ENCODE results near the gene SOD1. TPM values are rescaled to one million over a fixed set of nuclear protein-coding genes. Genes with fewer than 3 reads are reported as not detected.

SOD1 gene
- total and polyA plus RNA-seq, 7 experiments from 2014 or later: 110 to 777 (median 192) TPM

- no peaks in the 10 kb centered on the region for H3K9me3 Mint-ChIP-seq
- Histone ChIP-seq H3K27ac (ENCODE audit: low read depth, low read length) (no peak overlapping the region), H3K9me3 (ENCODE audit: control insufficient read depth in 2 of 3, low read length in 3 of 3) (no peaks in the 10 kb centered on the region), H3K36me3 (ENCODE audit: control insufficient read depth in 2 of 3, insufficient read depth in 3 of 3, low read length in 3 of 3) (peaks cover 8 to 62% (median 21%) of the 10 kb centered on the region in 3 experiments), H3K27me3 (ENCODE audit: control insufficient read depth in 2 of 2, insufficient read depth in 2 of 2, low read length in 2 of 2) (no peaks in the 10 kb centered on the region), H3K4me1 (ENCODE audit: control insufficient read depth in 2 of 2, insufficient read depth in 2 of 2, low read length in 2 of 2) (peaks cover 11 to 31% of the 10 kb centered on the region in 2 donors), H3K4me3 (ENCODE audit: low read length) (no peak overlapping the region)
- H3K4me1 Mint-ChIP-seq: peaks cover 37 to 69% (median 57%) of the 10 kb centered on the region in 7 donors
- peak overlapping the region in 2 of 10 donors; percentile 17 to 32 for H3K4me3 Mint-ChIP-seq
- H3K36me3 Mint-ChIP-seq: peaks cover 11 to 57% (median 24%) of the 10 kb centered on the region in 5 donors
- no peak for ATAC-seq
- intact Hi-C loops (cut with micrococcal nuclease): no loop called here
- H3K27me3 Mint-ChIP-seq: no peaks in the 10 kb centered on the region
- ChIA-PET CTCF (no interaction called here), POLR2A (no interaction called here)
- H3K27ac Mint-ChIP-seq: peak overlapping the region in 8 of 9 donors; percentile 6 to 79 (median 74)
- DNase-seq: no peak
Observed at GRCh38 chr21:31667132-31667531, 7.6 kb downstream of the SOD1 start.

GRCh38 chr21:31667639-31668038, 8.1 kb downstream of the SOD1 start:
- Histone ChIP-seq H3K4me3 (ENCODE audit: low read length) (no peak overlapping the region), H3K27ac (ENCODE audit: low read depth, low read length) (no peak overlapping the region), H3K27me3 (ENCODE audit: control insufficient read depth in 2 of 2, insufficient read depth in 2 of 2, low read length in 2 of 2) (no peaks in the 10 kb centered on the region), H3K36me3 (ENCODE audit: control insufficient read depth in 2 of 3, insufficient read depth in 3 of 3, low read length in 3 of 3) (peaks cover 8 to 61% (median 21%) of the 10 kb centered on the region in 3 experiments), H3K4me1 (ENCODE audit: control insufficient read depth in 2 of 2, insufficient read depth in 2 of 2, low read length in 2 of 2) (peaks cover 7 to 26% of the 10 kb centered on the region in 2 donors), H3K9me3 (ENCODE audit: control insufficient read depth in 2 of 3, low read length in 3 of 3) (no peaks in the 10 kb centered on the region)
- Mint-ChIP-seq H3K4me3 (no peak overlapping the region), H3K36me3 (peaks cover 11 to 55% (median 25%) of the 10 kb centered on the region in 5 donors), H3K27me3 (no peaks in the 10 kb centered on the region), H3K9me3 (no peaks in the 10 kb centered on the region), H3K27ac (peak overlapping the region in 5 of 9 donors; percentile 8 to 79 (median 43)), H3K4me1 (peaks cover 33 to 64% (median 52%) of the 10 kb centered on the region in 7 donors)
- no peak for ATAC-seq
- POLR2A ChIA-PET: no interaction called here
- intact Hi-C loops (cut with micrococcal nuclease): loop anchor here in 1 of 2 donors (1.0 kb wide), 1 partner anchor 7 kb away; no protein-coding TSS in a partner anchor
- DNase-seq: no peak
- CTCF ChIA-PET: no interaction called here

GRCh38 chr21:31668651-31669491, 9.4 kb downstream of the SOD1 start:
- intact Hi-C loops (cut with micrococcal nuclease): loop anchor here (1.0 kb wide), 2 partner anchors 9 to 10 kb away; partner anchors contain the start of gene SOD1 (in 1 of the 2)
- ATAC-seq: no peak
- H3K4me1 Mint-ChIP-seq: peaks cover 28 to 52% (median 45%) of the 10 kb centered on the region in 7 donors
- no peak overlapping the region for H3K4me3 Mint-ChIP-seq
- ChIA-PET CTCF (interaction anchor here (0.5 kb wide), 1 partner anchor 16 kb away, joined by 3 read pairs; no protein-coding TSS in a partner anchor), POLR2A (interaction anchor here (1.1 kb wide), 2 partner anchors 8 to 9 kb away, joined by 3 read pairs; no protein-coding TSS in a partner anchor)
- Histone ChIP-seq H3K9me3 (ENCODE audit: control insufficient read depth in 2 of 3, low read length in 3 of 3) (no peaks in the 10 kb centered on the region), H3K36me3 (ENCODE audit: control insufficient read depth in 2 of 3, insufficient read depth in 3 of 3, low read length in 3 of 3) (peaks cover 8 to 61% (median 21%) of the 10 kb centered on the region in 3 experiments), H3K27ac (ENCODE audit: low read depth, low read length) (no peak overlapping the region), H3K4me3 (ENCODE audit: low read length) (no peak overlapping the region), H3K27me3 (ENCODE audit: control insufficient read depth in 2 of 2, insufficient read depth in 2 of 2, low read length in 2 of 2) (no peaks in the 10 kb centered on the region), H3K4me1 (ENCODE audit: control insufficient read depth in 2 of 2, insufficient read depth in 2 of 2, low read length in 2 of 2) (peaks cover 7 to 18% of the 10 kb centered on the region in 2 donors)
- H3K9me3 Mint-ChIP-seq: no peaks in the 10 kb centered on the region
- no peak for DNase-seq
- no peaks in the 10 kb centered on the region for H3K27me3 Mint-ChIP-seq
- H3K27ac Mint-ChIP-seq: peak overlapping the region in 7 of 9 donors; percentile 9 to 77 (median 43)
- peaks cover 11 to 53% (median 27%) of the 10 kb centered on the region in 5 donors for H3K36me3 Mint-ChIP-seq

- Mint-ChIP-seq H3K27ac (peak overlapping the region in 4 of 9 donors; percentile 7 to 18 (median 12)), H3K9me3 (no peaks in the 10 kb centered on the region), H3K27me3 (no peaks in the 10 kb centered on the region), H3K36me3 (peaks cover 11 to 48% (median 21%) of the 10 kb centered on the region in 5 donors), H3K4me1 (peaks cover 19 to 40% (median 33%) of the 10 kb centered on the region in 7 donors), H3K4me3 (no peak overlapping the region)
- DNase-seq (no peak), ATAC-seq (no peak)
- Histone ChIP-seq H3K27ac (ENCODE audit: low read depth, low read length) (no peak overlapping the region), H3K4me3 (ENCODE audit: low read length) (no peak overlapping the region), H3K36me3 (ENCODE audit: control insufficient read depth in 2 of 3, insufficient read depth in 3 of 3, low read length in 3 of 3) (peaks cover 8 to 61% (median 21%) of the 10 kb centered on the region in 3 experiments), H3K9me3 (ENCODE audit: control insufficient read depth in 2 of 3, low read length in 3 of 3) (no peaks in the 10 kb centered on the region), H3K27me3 (ENCODE audit: control insufficient read depth in 2 of 2, insufficient read depth in 2 of 2, low read length in 2 of 2) (no peaks in the 10 kb centered on the region), H3K4me1 (ENCODE audit: control insufficient read depth in 2 of 2, insufficient read depth in 2 of 2, low read length in 2 of 2) (peaks cover 4 to 10% of the 10 kb centered on the region in 2 donors)
- intact Hi-C loops (cut with micrococcal nuclease): no loop called here
- CTCF ChIA-PET: no interaction called here
- POLR2A ChIA-PET: interaction anchor here (1.0 to 1.4 kb wide), 3 partner anchors 8 to 15 kb away, joined by 3 to 6 read pairs (median 4); no protein-coding TSS in a partner anchor
Observed at GRCh38 chr21:31670070-31670469, 10.6 kb downstream of the SOD1 start.

GRCh38 chr21:31671146-31671716, 11.7 kb downstream of the SOD1 start:
- POLR2A ChIA-PET: interaction anchor here (0.6 to 1.4 kb wide), 2 partner anchors 16 to 457 kb away, joined by 4 to 6 read pairs; no protein-coding TSS in a partner anchor
- DNase-seq: no peak
- Histone ChIP-seq H3K4me1 (ENCODE audit: control insufficient read depth in 2 of 2, insufficient read depth in 2 of 2, low read length in 2 of 2) (peaks cover 0 to 7% of the 10 kb centered on the region in 2 donors), H3K9me3 (ENCODE audit: control insufficient read depth in 2 of 3, low read length in 3 of 3) (no peaks in the 10 kb centered on the region), H3K4me3 (ENCODE audit: low read length) (no peak overlapping the region), H3K36me3 (ENCODE audit: control insufficient read depth in 2 of 3, insufficient read depth in 3 of 3, low read length in 3 of 3) (peaks cover 8 to 51% (median 21%) of the 10 kb centered on the region in 3 experiments), H3K27ac (ENCODE audit: low read depth, low read length) (no peak overlapping the region), H3K27me3 (ENCODE audit: control insufficient read depth in 2 of 2, insufficient read depth in 2 of 2, low read length in 2 of 2) (no peaks in the 10 kb centered on the region)
- CTCF ChIA-PET: no interaction called here
- no peak for ATAC-seq
- Mint-ChIP-seq H3K4me3 (no peak overlapping the region), H3K9me3 (no peaks in the 10 kb centered on the region), H3K4me1 (peaks cover 12 to 28% (median 23%) of the 10 kb centered on the region in 7 donors), H3K27ac (peak overlapping the region in 6 of 9 donors; percentile 23 to 81 (median 52)), H3K27me3 (no peaks in the 10 kb centered on the region), H3K36me3 (peaks cover 11 to 43% (median 17%) of the 10 kb centered on the region in 5 donors)
- intact Hi-C loops (cut with micrococcal nuclease): no loop called here

- Histone ChIP-seq H3K27me3 (ENCODE audit: control insufficient read depth in 2 of 2, insufficient read depth in 2 of 2, low read length in 2 of 2) (no peaks in the 10 kb centered on the region), H3K36me3 (ENCODE audit: control insufficient read depth in 2 of 3, insufficient read depth in 3 of 3, low read length in 3 of 3) (peaks cover 7 to 44% (median 21%) of the 10 kb centered on the region in 3 experiments), H3K4me3 (ENCODE audit: low read length) (no peak overlapping the region), H3K27ac (ENCODE audit: low read depth, low read length) (no peak overlapping the region), H3K4me1 (ENCODE audit: control insufficient read depth in 2 of 2, insufficient read depth in 2 of 2, low read length in 2 of 2) (peaks cover 0 to 1% of the 10 kb centered on the region in 2 donors), H3K9me3 (ENCODE audit: control insufficient read depth in 2 of 3, low read length in 3 of 3) (no peaks in the 10 kb centered on the region)
- Mint-ChIP-seq H3K27ac (peak overlapping the region in 5 of 9 donors; percentile 21 to 65 (median 23)), H3K9me3 (no peaks in the 10 kb centered on the region), H3K36me3 (peaks cover 7 to 36% (median 13%) of the 10 kb centered on the region in 5 donors), H3K4me3 (no peak overlapping the region), H3K27me3 (no peaks in the 10 kb centered on the region), H3K4me1 (peaks cover 5 to 21% (median 16%) of the 10 kb centered on the region in 7 donors)
- intact Hi-C loops (cut with micrococcal nuclease): no loop called here
- ATAC-seq: no peak
- ChIA-PET POLR2A (interaction anchor here (1.0 kb wide), 1 partner anchor 11 kb away, joined by 3 read pairs; no protein-coding TSS in a partner anchor), CTCF (no interaction called here)
- DNase-seq: no peak
Observed at GRCh38 chr21:31671931-31672330, 12.4 kb downstream of the SOD1 start.

Data from naive thymus-derived CD4-positive, alpha-beta T cell (primary cell).